Mammary epithelial cell (primary cell): ENCODE measurements around the gene NEK7.

ENCODE experiments used
- EZH2 ChIP-seq: IDR thresholded peaks from 2 replicates; pipeline ENCODE4 v1.6.1; 2012; ENCODE audit warnings: low read length, inconsistent platforms, borderline replicate concordance
- TF ChIP-seq, protein P1 (sequence below), 2 donors: IDR thresholded peaks in 1 of 2; conservative IDR thresholded peaks in 1 of 2; 2 replicates each; pipeline ENCODE4 v1.5.1; 2011 to 2012; ENCODE audit warnings: inconsistent platforms in 2 of 2, low read length in 2 of 2, mild to moderate bottlenecking in 2 of 2, control low read depth in 1 of 2, low read depth in 1 of 2; ENCODE audit not compliant: insufficient read depth in 1 of 2; ENCODE audit errors: extremely low read depth in 1 of 2

DNA sequence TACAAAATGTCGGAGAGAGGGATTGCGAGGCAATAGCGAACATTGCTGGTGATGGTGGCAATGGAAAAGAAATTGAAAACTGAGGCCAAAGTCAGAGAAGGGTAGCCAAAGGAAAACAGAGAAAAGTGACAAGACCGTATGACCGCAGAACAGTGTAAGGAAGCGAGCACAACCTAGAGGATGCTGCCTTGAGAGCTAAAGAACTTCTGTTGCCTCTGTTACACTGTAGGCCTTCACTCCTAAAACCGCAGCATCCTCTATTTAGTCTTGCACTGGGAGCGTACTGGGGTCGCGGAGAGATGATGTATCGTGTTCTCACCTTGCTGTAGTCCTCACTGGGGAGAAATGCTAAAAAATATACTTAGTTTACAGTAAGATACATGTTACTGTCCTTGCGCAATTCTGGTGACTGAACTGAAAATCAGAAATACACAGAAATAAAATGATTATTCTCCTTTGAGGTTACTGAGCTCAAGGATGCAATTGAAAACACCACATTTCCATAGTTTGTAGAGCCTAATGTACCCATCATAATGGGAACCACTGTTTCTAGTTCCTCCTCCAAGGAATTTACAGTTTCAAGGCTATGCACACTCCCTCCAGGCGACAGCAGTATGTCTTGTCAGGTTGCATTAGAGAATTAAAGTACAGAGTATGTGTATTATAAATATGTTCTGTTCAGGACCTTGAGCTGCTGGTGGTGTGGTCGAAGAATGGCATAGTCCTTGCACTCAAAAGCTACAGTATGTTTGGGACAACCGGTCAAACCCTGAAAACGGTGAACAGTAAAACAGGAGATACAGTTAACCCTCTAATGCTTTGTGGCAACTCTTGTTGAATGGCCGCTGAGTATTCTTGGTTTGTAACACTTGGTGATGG is 1.3 kb downstream of the NEK7 start:
- TF ChIP-seq EZH2 = no peak
- TF ChIP-seq, protein P1, sequence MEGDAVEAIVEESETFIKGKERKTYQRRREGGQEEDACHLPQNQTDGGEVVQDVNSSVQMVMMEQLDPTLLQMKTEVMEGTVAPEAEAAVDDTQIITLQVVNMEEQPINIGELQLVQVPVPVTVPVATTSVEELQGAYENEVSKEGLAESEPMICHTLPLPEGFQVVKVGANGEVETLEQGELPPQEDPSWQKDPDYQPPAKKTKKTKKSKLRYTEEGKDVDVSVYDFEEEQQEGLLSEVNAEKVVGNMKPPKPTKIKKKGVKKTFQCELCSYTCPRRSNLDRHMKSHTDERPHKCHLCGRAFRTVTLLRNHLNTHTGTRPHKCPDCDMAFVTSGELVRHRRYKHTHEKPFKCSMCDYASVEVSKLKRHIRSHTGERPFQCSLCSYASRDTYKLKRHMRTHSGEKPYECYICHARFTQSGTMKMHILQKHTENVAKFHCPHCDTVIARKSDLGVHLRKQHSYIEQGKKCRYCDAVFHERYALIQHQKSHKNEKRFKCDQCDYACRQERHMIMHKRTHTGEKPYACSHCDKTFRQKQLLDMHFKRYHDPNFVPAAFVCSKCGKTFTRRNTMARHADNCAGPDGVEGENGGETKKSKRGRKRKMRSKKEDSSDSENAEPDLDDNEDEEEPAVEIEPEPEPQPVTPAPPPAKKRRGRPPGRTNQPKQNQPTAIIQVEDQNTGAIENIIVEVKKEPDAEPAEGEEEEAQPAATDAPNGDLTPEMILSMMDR (conservative IDR thresholded peaks at IDR 0.05 in 1 of 2, IDR thresholded peaks at IDR 0.05 in 1 of 2; ENCODE audit: extremely low read depth in 1 of 2, insufficient read depth in 1 of 2, low read depth in 1 of 2, low read length in 2 of 2) = no peak
